ENCODE results near the gene PFKP.

DNA sequence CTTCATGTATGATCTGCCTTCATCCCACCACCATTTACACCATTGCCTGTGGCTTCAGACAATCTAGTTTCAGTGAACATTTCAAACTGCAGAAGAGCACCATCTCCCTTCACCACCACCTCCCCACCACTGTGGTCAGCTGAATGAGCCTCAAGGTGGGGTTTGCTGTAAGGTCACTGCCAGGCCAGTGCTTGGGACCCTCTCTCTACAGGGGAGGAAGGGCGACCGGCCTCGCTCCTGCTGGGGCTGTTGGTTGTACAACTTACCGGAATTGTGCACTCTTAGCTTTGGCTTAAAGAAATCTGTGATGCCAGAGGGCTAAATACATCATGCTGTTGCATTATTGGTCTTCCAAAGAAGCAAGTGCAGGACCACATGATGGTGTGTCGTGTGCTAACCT is 26.6 kb downstream of the PFKP start:
- TF ChIP-seq POLR2A (IDR thresholded peaks at IDR 0.05; ENCODE audit: low read length), result no peak
- no peak for TF ChIP-seq GATA1 (IDR thresholded peaks at IDR 0.05; ENCODE audit: low read depth, low read length)
